Thymus (tissue), 11 donors: Measurements from ENCODE around the gene PSMB7. TPM values are rescaled to one million over a fixed set of nuclear protein-coding genes. Genes with fewer than 3 reads are reported as not detected.

Experiments used
- DNase-seq, 9 donors: peaks; one replicate each; pipeline ENCODE4 v3.0.0-alpha.2; 2013; ENCODE audit warnings: low spot score in 9 of 9, low read depth in 6 of 9, missing footprints in 1 of 9
- H3K27ac ChIP-seq, 2 donors: one replicate each; pipeline ENCODE4 v1.5.1; 2013; ENCODE audit warnings: control low read depth in 1 of 2, low read depth in 1 of 2, low read length in 1 of 2, mild to moderate bottlenecking in 1 of 2, moderate library complexity in 1 of 2
- H3K27me3 ChIP-seq, 2 donors: one replicate each; pipeline ENCODE4 v1.5.1; 2013; ENCODE audit warnings: low read length in 1 of 2; ENCODE audit not compliant: control insufficient read depth in 2 of 2, insufficient read depth in 1 of 2
- H3K36me3 ChIP-seq, 2 donors: one replicate each; pipeline ENCODE4 v1.5.1; 2013; ENCODE audit warnings: low read length in 1 of 2, mild to moderate bottlenecking in 1 of 2, moderate library complexity in 1 of 2; ENCODE audit not compliant: control insufficient read depth in 2 of 2, insufficient read depth in 2 of 2
- H3K4me1 ChIP-seq, 2 donors: one replicate each; pipeline ENCODE4 v1.5.1; 2013; ENCODE audit warnings: low read length in 2 of 2; ENCODE audit not compliant: control insufficient read depth in 2 of 2, insufficient read depth in 2 of 2
- H3K4me3 ChIP-seq, 2 donors: one replicate each; pipeline ENCODE4 v1.5.1; 2013; ENCODE audit warnings: low read length in 2 of 2, control low read depth in 1 of 2, mild to moderate bottlenecking in 1 of 2
- H3K9me3 ChIP-seq, 2 donors: one replicate each; pipeline ENCODE4 v1.5.1; 2013; ENCODE audit warnings: low read length in 1 of 2, mild to moderate bottlenecking in 1 of 2; ENCODE audit not compliant: control insufficient read depth in 2 of 2, insufficient read depth in 1 of 2
- WGBS: extraction: QIAGEN DNeasy Blood & Tissue Kit; methylation state at CpG from one replicate; pipeline ENCODE4 v1.1.7; 2013; 5-methylcytosine and 5-hydroxymethylcytosine counted together
- polyA plus RNA-seq: library from polyadenylated mRNA; stranded (reverse); fragments of 200-250 nt; gene quantifications from one replicate; pipeline ENCODE4 v1.2.3, GENCODE V29; 2013
- total RNA-seq: library from RNA; stranded (reverse); fragments of 120-200 nt; gene quantifications from one replicate; pipeline ENCODE4 v1.2.4, GENCODE V29; 2013
- donor health status: healthy.

The PSMB7 gene
- total and polyA plus RNA-seq, 2 donors, result 132 to 177 TPM

GRCh38 chr9:124454791-124455443 lies 39.7 kb upstream of the PSMB7 start:
- Histone ChIP-seq H3K9me3 (peaks cover 0 to 4% of the 10 kb centered on the region in 2 donors), H3K4me3 (no peak overlapping the region), H3K36me3 (no peaks in the 10 kb centered on the region), H3K27ac (no peak overlapping the region), H3K27me3 (peaks cover 31 to 49% of the 10 kb centered on the region in 2 donors), H3K4me1 (peaks cover 0 to 10% of the 10 kb centered on the region in 2 donors)
- DNase-seq, result no peak
- 93% methylated on average over 14 of the region's 14 CpGs for WGBS

DNA sequence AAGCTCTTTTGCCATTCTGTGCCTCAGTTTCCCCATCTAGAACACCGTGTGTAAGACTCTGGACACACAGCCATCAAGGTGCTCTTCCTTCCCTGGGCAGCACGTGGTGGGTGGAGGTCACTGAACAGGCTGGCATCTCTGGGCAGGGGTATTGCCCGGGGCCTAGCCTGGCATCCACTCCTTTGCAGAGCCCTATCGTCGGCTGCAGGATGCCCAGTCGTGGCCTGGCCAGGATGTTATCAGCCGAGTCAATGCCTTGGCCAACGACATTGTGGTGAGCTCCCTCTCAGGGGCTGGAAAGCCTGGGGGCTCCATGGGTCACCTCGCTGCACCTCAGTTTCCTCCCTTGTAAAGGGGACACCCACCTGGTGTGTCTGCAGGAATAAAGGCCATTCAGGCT lies 39.1 kb upstream of the PSMB7 start:
- WGBS, result 89% methylated on average over 9 of the region's 9 CpGs
- DNase-seq, result no peak
- no peak overlapping the region for H3K27ac ChIP-seq
- H3K36me3 ChIP-seq, result no peaks in the 10 kb centered on the region
- H3K9me3 ChIP-seq, result peaks cover 0 to 4% of the 10 kb centered on the region in 2 donors
- no peak overlapping the region for H3K4me3 ChIP-seq
- peaks cover 0 to 10% of the 10 kb centered on the region in 2 donors for H3K4me1 ChIP-seq
- H3K27me3 ChIP-seq, result peaks cover 34 to 56% of the 10 kb centered on the region in 2 donors

DNA sequence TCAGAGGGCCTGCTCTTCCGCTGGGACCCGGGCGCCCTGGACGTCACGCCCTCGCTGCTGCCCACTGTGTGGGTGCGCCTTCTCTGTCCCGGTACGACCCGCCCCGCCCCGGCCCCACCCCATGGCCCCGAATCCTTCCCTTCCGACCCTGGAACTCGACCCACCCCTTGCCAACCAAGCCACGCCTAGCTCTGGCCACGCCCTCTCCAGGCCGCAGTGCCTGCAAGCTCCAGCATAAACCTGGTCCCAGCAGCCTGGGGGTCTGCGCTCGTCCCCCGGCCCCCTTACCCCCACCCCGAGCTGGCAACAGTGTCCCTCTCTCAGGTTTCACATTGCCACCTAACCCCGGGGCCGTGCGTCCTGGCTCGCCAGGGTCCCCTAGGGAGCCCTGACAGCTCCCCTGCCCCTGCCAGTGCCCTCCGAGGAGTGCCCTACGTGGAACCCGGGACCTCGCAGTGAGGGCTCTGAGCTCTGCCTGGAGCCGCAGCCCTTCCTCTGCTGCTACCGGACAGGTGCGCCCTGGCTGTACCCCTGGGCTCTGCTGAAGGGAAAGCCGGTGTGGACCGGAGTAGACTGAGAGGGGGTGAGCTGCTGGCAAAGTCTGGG lies 38.4 kb upstream of the PSMB7 start:
- H3K4me1 ChIP-seq, result peaks cover 0 to 10% of the 10 kb centered on the region in 2 donors

GRCh38 chr9:124452841-124453585 lies 37.8 kb upstream of the PSMB7 start:
- Histone ChIP-seq H3K36me3 (no peaks in the 10 kb centered on the region), H3K9me3 (peaks cover 0 to 4% of the 10 kb centered on the region in 2 donors), H3K27ac (no peak overlapping the region), H3K27me3 (peaks cover 34 to 67% of the 10 kb centered on the region in 2 donors), H3K4me3 (no peak overlapping the region), H3K4me1 (peaks cover 0 to 10% of the 10 kb centered on the region in 2 donors)
- 43% methylated on average over 85 of the region's 85 CpGs for WGBS
- no peak for DNase-seq

More for the DNA sequence above, 38.4 kb upstream of the PSMB7 start:
- WGBS, result 35% methylated on average over 35 of the region's 35 CpGs
- Histone ChIP-seq H3K27me3 (peaks cover 34 to 60% of the 10 kb centered on the region in 2 donors), H3K36me3 (no peaks in the 10 kb centered on the region), H3K9me3 (peaks cover 0 to 4% of the 10 kb centered on the region in 2 donors), H3K4me3 (no peak overlapping the region), H3K27ac (no peak overlapping the region)
- DNase-seq, result no peak

- Histone ChIP-seq H3K36me3 (no peaks in the 10 kb centered on the region), H3K4me1 (peaks cover 0 to 10% of the 10 kb centered on the region in 2 donors), H3K27me3 (peaks cover 34 to 68% of the 10 kb centered on the region in 2 donors), H3K4me3 (no peak overlapping the region), H3K9me3 (peaks cover 0 to 4% of the 10 kb centered on the region in 2 donors), H3K27ac (no peak overlapping the region)
- no peak for DNase-seq
- WGBS, result 87% methylated on average over 19 of the region's 19 CpGs
These were observed 37.1 kb upstream of the PSMB7 start for GRCh38 chr9:124452326-124452725.

DNA sequence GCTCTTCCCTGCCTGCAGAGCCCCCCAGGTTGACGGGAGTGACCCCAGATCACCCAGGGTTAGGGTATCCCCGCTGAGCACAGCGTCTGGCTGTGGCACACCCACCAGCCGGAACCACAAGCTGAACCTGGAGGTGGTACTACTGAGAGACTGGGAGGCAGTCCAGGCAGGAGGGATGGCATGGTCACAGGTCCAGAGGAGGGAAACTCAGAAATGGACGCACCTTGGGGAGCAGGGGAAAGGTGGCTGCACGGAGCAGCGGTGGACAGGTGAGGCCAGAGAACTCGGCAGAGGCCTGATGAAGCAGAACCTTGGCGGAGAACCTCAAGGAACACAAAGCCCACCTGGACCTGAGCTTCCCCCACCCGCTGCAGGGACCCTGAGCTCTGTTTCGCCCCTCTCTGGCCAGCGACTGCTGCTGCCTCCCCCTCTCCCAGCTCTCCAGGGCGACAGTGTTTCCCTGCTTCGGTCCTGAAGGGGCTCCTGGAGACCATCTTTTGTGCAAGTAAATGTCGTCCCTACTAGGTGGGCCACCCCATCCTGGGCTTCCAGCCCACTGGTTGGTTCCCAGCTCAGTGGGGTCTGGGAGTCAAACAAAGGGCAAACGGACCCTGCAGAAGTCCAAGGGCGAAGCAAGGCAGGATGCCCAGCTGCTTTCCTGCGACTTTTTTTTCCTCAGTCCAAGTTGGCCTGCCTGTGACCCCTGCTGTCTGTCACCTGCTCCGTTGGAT lies 35.9 kb upstream of the PSMB7 start:
- Histone ChIP-seq H3K4me1 (peaks cover 0 to 10% of the 10 kb centered on the region in 2 donors), H3K9me3 (peaks cover 0 to 4% of the 10 kb centered on the region in 2 donors), H3K36me3 (no peaks in the 10 kb centered on the region), H3K4me3 (no peak overlapping the region), H3K27ac (no peak overlapping the region), H3K27me3 (peaks cover 34 to 68% of the 10 kb centered on the region in 2 donors)
- 45% methylated on average over 19 of the region's 19 CpGs for WGBS
- no peak for DNase-seq

DNA sequence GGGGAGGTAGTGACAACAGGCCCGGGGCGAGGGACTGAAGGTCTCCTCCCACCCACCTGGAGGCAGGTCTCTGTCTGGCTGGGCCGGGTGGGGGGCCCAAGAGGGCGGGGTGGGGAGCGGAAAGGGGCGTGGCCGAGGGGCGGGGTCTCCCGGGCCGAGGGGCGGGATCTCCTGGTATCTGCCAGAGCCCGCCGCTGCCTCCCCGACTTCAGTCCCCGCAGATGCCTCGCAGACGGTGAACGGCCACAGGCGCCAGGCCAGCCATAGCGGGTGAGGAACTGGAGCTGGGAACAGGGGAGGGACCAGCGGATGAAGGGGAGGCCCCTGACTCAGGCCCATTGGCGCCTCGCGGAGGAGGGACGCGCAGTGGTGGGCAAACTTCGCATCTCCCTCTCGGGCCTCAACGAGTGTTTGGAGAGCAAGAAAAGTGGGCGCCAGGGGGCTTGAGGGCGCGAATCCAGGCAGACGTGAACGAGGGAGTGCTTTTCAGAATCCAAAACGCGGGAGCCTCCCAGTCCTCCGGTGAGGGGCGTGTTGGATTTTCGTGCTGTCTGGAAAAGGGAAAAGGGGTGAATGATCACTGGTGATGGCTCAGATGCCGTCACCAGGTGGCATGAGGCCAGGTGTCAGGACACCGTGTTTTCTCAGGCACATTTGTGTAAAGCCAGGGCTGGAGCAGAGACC lies 35.1 kb upstream of the PSMB7 start, which contains the start of gene ADGRD2:
ADGRD2 (plus strand) TSS at position 211 of the 684 bp plus-strand sequence. CDS start 1,216 bp downstream, outside the sequence.
- peak in 5 of 9 donors; percentile 4 to 34 (median 23) for DNase-seq
- no peak within 1 kb of the TSS for H3K4me3 ChIP-seq

DNA sequence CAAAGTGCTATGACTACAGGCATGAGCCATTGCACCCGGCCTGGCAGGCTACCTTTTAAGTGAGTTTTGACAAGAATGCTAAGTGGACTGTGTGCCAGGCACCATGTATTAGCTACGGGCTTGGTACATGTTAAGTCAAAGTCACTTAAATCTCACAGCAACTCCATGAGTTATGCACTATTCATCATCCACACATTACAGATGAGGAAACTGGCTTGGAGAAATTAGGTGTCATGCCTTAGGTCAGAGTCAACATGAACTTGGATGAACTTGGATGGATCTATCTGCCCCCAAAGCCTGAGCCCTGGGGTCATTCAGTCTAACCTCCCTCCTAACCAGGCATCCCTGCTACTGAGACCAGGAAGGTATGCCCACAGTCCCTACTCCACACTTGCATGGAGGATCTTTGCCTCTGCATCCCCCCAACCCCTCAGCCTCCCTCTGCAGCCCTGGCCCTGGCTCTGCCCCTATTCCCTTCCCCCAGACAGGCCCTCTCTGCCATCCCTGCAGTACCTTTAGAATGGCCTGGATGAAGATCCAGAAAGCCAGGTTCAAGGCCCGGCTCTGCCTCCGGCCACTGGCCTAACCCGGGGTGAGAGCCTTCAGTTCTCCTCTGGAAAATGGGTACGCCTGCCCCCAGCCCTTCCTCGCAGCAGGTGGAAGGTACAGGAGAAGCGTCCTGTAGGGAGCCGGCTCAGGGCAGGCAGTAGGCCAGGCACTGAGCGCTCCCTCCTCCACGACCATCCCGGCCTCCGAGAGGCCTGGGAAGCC lies 34.3 kb upstream of the PSMB7 start:
- Histone ChIP-seq H3K4me3 (no peak overlapping the region), H3K36me3 (no peaks in the 10 kb centered on the region), H3K9me3 (peaks cover 0 to 4% of the 10 kb centered on the region in 2 donors), H3K4me1 (peaks cover 0 to 10% of the 10 kb centered on the region in 2 donors), H3K27ac (no peak overlapping the region), H3K27me3 (peaks cover 33 to 63% of the 10 kb centered on the region in 2 donors)
- WGBS, result 97% methylated on average over 13 of the region's 13 CpGs
- DNase-seq, result no peak

More for the DNA sequence above, 35.1 kb upstream of the PSMB7 start, which contains the start of gene ADGRD2:
- no peak within 1 kb of the TSS for H3K27ac ChIP-seq
- peaks cover 0 to 10% of the 10 kb centered on the region in 2 donors for H3K4me1 ChIP-seq
- no peaks in the 10 kb centered on the region for H3K36me3 ChIP-seq
- H3K9me3 ChIP-seq, result peaks cover 0 to 4% of the 10 kb centered on the region in 2 donors
- H3K27me3 ChIP-seq, result peaks cover 34 to 68% of the 10 kb centered on the region in 2 donors
- WGBS, result 8% methylated on average over 41 of the region's 41 CpGs
